NCI-H1105 (cell line): Measurements from ENCODE around the gene TMEM208.

ENCODE experiments used
- DNase-seq: peaks from one replicate; lab custom pipeline; 2025; lab: John Stamatoyannopoulos, UW

The TMEM208 gene

DNA sequence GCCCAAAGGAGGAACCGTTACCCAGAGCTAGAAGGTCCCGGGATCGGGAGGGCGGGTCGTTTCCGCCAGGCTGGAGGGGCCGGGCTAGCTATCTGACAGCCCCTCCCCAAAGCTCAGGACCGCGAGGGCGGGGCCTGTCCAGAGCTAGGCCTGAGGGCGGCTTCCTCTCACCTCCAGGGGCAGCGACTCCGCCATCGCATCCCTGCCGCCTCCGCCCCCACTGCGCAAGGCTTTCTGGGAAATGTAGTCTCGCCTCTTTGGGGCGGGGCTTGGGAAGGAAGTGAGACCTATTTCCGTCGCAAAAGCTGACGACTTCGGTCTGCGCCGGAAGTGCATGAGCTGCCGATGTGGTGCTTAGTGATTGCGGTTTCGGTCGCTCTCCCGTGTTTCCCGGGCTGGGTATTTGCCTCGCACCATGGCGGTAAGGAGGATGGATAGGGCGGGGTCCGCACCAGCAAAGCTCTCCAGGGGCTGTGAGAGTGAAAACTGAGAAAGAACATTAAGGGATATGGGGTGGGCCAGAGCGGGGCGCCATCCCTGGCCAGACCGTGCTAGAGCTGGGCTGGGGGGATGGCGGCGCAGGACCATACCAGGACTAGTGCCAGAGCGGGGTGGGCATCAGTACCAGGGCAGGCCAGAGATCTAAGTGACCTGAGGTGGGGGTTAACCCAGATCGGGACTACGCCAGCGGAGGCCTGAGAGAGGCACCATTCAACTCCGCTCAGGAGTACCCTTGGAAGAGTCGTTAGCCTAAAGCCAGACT lies at the start of gene TMEM208:
TSS of gene TMEM208 (plus strand) at position 327 of the 763 bp plus-strand sequence. CDS start at position 416, 89 bp downstream.
- peak; percentile 86 for DNase-seq

GRCh38 chr16:67177743-67178699 lies 48.9 kb upstream of the TMEM208 start:
- DNase-seq = peak; percentile 85

DNA sequence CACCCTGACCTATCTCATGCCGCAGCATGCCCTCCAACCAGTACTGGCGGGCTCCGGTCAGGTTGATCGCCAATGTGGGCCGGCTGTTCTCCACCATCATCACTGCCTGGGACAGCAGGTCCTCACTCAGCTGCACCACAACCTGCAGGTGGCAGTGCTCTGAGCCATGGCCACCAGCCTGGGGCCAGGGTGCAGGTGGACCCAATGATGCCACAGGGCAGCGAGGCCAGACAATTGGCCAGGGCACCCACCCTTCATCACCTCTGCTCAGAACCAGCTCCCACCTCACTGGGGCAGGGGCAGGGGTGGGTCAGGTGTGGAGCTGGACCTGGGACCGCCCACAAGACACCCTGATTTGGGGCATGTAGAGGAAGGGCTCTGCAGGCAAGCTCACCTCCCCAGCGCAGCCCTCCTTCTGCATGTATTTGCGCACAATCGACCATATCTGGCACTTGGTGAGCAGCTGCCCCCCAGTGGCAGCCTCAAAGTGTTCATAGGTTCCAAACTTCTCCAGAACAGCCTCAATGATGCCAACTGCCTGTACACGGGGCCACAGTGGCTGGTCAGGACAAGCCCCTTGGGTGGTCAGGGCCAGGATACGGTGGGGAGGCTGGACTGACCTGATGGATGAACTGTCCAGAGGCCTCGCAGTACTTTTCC lies 47.4 kb upstream of the TMEM208 start:
- DNase-seq = no peak

- no peak for DNase-seq
These were observed 46.8 kb upstream of the TMEM208 start for GRCh38 chr16:67180166-67180565.

- DNase-seq = no peak
These were observed 45.6 kb upstream of the TMEM208 start for GRCh38 chr16:67181346-67181745.

DNA sequence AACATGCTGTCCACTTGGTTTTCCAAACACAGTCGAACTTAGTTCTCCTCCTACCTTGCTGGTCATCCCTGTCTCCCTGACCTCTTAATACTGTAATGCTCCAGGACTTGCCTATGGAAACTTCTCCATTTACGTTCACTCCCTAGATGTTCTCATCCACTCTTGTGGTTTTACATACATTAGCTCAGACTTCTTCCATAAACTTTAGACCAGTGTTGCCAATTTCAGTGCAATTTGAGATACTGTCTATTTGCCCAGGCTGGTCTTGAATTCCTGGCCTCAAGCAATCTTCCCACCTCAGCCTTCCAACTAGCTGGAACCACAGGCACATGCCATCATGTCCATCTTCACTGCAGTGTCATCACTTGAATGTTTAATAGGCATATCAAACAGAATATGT lies 44.6 kb upstream of the TMEM208 start:
- DNase-seq = no peak

- DNase-seq = no peak
These were observed 43.7 kb upstream of the TMEM208 start for GRCh38 chr16:67183284-67183626.

DNA sequence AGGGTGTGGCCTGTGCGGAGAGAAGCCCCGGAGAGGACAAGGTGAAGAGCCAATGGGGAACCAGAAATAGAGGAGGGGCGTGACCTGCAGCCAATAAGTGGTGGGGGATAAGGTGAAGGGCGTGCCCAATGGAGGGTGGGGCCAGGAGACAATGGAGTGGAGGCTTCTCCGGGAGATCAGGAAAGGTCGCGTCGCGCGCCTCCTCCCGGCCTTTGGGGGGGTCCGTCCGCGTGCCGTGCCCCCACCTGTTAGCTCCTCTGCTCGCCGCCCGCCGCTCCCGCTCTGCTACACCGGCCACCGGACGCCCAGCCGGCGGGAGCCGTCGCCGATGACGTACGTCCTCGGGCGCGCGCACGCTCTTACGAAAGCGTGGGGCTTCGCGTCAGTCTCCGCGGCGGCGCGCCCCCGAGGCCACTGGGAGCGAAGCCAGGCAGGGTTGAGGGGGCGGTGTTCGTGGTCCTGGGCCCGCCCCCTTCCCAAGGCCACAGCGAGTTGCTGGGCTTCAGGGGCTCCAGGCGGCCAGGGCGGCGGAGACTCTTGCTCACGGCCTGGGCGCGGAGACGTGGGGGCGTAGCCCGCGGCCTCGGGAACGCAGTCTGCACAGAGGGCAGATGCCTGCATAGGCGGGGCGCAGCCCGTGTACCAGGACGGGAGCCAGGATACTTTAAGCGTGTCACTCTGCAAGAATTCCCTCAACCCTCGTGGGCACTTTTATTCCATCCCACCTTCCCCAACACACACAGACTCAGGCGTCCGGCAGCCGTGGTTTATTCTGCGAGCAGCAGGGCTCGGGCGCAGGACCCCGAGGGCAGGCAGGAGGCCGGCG lies 43.1 kb upstream of the TMEM208 start, which contains the start of gene MATCAP1:
TSS of gene MATCAP1 (minus strand) at position 337 of the 826 bp plus-strand sequence. CDS start 3,353 bp downstream, outside the sequence.
- peak; percentile 89 for DNase-seq

GRCh38 chr16:67184453-67184994 lies 42.4 kb upstream of the TMEM208 start:
- DNase-seq = no peak

DNA sequence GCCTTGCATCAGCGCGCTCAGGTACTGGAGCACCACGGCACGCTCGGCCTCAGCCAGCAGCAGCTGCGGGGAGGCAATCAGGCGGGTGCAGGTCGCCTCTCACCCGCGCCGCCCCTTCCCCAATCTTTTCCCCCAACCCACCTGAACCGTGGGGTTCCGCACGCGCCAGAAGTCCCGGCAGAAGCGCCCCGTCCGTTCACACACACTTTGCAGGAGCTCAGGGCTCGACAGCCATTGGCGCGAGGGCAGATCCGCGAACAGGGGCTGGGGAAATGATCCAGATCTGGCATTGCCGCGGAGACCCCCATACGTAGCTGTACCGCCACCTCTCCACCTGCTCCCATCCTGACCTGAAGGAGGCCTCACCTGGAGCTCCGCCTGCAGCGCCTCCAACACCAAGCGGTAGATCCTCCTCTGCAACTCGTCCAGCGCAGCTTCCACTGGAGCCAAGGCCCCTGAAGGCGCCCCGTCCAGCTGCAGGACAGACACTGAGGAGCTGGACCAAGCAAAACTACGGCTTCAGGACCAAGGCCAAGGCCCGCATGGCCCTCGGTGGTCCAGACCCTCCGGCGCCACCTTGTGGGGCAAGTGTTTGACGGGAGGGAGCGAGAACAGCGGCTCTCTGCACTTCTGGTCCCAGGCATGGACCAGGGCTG lies 41.8 kb upstream of the TMEM208 start:
- peak; percentile 36 for DNase-seq

- DNase-seq = no peak
These were observed 41.2 kb upstream of the TMEM208 start for GRCh38 chr16:67185651-67186134.

GRCh38 chr16:67186550-67186950 lies 40.4 kb upstream of the TMEM208 start:
- no peak for DNase-seq

GRCh38 chr16:67187175-67187890 lies 39.6 kb upstream of the TMEM208 start:
- no peak for DNase-seq

DNA sequence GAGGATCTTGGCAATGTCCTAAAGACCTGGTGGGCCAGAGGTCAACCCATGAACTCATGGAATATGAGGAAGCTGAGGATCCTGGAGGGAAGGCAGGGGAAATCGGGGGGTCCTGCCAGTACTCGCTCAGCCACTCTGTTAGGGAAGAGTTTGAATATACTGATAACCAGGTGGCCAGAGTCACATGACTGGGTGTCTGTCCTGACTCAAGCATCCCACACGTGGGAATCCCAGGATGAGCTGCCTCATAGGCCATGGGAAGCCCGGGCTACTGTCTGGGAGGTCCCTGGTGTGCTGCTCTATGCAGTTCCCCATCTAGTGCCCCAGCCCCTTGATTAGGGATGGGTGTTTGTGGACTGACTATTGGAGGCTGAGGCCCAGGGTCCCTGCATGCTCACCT lies 38.6 kb upstream of the TMEM208 start:
- no peak for DNase-seq

GRCh38 chr16:67188798-67189197 lies 38.1 kb upstream of the TMEM208 start:
- no peak for DNase-seq

- no peak for DNase-seq
These were observed 36.9 kb upstream of the TMEM208 start, which contains the start of gene EXOC3L1 for GRCh38 chr16:67190041-67190440. TSS of gene EXOC3L1 (minus strand) at chr16:67190136. CDS start at chr16:67189676, 460 bp downstream.

DNA sequence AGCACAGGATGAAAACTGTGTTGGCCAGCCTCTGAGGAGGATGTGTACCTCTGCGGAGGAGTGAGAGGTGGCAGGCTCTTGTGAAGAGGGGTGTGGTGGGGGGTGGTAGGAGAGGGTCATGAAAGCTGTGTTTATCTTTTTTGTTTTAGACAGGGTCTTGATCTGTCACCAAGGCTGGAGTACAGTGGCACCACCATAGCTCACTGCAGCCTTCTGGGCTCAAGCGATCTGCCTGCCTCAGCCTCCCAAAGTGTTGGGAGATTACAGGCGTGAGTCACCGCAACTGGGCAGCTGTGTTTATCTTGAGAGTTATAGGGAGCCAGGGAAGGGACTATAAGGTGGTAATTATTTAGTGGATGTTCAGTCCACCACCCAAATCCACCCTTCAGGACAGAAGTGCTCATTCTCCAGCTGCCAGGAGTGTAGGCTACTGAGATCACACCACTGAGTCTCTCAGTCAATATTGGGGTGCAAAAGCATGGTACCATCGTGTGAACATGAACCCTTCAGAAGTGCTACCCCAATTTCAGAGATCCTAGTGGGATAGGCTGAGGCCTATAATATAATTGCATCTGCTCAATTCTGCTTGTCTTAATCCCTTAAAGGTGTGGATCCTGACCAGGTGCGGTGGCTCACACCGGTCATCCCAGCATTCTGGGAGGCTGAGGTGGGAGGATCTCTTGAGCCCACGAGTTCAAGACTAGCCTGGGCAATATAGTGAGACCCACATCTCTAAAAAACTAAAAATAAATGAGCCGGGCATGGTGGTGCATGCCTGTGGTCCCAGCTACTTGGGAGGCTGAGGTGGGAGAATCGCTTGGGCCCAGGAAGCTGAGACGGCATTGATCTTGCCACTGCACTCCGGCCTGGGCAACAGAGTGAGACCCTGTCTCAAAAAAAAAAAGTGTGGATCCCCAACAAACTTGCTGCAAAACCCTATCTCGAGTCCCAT lies 36.2 kb upstream of the TMEM208 start:
- no peak for DNase-seq

DNA sequence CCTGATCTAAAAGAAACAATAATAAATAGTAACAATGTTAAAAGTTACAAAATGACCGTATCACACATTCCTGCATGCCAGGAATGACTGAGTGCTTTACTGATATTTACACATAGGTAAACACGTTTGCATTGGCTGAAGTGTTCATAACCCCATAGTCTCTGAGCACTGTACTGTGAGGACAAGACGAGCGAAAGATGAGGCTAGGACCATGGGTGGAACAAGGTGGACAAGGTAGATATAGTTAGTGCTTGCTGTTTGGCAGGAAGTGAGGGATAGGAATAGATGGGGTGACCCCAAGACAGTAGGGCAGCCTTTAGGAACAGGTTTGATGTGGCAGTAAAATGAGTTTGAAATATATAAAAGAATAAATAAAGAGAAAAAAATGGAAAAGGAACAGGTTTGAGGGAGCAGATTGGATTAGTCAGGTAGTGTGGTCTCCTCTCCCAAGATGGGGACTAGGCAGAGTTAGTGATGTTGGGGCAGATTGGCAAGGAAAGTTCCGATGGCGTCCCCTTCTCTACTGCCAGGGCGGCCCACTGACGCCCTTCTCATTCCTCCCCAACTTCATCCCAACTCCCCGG lies 35.4 kb upstream of the TMEM208 start:
- no peak for DNase-seq
